ENCODE data around the gene GSTO2.

Gene GSTO2

DNA sequence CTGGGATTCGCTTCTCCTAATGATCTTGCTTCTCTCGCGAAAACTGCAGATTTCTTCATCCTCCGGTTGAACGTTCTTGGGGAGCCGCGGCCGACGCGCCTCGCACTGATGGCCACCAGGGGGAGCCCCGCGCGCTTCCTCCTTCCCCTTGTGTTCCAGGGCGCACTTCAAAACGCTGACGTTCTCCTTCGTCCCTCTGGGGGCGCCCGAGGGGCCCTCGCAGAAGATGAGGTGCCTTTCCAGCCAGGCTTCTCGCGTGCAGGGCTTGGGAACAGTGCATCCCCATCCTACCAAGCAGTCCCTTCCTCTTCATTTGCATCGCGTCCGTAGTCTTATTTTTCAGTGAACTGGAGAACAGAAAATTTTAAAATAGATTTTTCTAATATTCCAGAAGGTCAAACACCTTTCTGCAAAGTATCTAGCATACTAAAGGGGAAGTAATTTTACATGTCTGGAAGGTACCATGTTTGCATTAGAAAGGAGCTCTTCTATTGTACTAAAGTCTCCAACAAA, 22.5 kb downstream of the GSTO2 start:
- in situ Hi-C loops (cut with HindIII; ENCODE audit: low sequenced_read_pairs): no loop called here
- no peak overlapping the region for H3K4me3 ChIP-seq (ENCODE audit: low read depth, low read length)
- TF ChIP-seq, protein P1, sequence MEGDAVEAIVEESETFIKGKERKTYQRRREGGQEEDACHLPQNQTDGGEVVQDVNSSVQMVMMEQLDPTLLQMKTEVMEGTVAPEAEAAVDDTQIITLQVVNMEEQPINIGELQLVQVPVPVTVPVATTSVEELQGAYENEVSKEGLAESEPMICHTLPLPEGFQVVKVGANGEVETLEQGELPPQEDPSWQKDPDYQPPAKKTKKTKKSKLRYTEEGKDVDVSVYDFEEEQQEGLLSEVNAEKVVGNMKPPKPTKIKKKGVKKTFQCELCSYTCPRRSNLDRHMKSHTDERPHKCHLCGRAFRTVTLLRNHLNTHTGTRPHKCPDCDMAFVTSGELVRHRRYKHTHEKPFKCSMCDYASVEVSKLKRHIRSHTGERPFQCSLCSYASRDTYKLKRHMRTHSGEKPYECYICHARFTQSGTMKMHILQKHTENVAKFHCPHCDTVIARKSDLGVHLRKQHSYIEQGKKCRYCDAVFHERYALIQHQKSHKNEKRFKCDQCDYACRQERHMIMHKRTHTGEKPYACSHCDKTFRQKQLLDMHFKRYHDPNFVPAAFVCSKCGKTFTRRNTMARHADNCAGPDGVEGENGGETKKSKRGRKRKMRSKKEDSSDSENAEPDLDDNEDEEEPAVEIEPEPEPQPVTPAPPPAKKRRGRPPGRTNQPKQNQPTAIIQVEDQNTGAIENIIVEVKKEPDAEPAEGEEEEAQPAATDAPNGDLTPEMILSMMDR (IDR thresholded peaks at IDR 0.05; ENCODE audit: low read depth, low read length, missing control alignments): peak; percentile 100
- peak; percentile 70 for DNase-seq (ENCODE audit: low read depth)

DNA sequence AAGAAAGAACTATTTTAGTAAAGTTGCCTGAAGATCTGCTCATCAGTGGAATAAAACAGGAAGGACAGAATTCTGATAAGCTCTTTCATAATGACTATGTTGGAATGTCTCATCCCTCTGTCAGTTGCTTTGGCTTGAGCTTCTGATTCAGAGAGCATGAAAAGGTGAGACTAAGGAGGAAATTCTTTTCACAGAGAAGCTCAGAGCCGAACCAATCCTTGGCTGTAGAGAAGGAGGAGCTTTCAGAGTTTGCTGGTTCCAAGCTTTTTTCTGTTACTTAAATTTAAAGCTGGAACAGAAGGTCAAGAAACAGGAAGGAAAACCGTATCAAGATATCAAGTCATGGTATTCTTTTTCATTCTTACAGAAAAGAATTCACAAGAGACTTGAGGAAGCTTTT, 24.0 kb downstream of the GSTO2 start:
- H3K4me3 ChIP-seq (ENCODE audit: low read depth, low read length): no peak overlapping the region
- no peak for DNase-seq (ENCODE audit: low read depth)
- in situ Hi-C loops (cut with HindIII; ENCODE audit: low sequenced_read_pairs): no loop called here
- TF ChIP-seq, protein P1 (IDR thresholded peaks at IDR 0.05; ENCODE audit: low read depth, low read length, missing control alignments): no peak

DNA sequence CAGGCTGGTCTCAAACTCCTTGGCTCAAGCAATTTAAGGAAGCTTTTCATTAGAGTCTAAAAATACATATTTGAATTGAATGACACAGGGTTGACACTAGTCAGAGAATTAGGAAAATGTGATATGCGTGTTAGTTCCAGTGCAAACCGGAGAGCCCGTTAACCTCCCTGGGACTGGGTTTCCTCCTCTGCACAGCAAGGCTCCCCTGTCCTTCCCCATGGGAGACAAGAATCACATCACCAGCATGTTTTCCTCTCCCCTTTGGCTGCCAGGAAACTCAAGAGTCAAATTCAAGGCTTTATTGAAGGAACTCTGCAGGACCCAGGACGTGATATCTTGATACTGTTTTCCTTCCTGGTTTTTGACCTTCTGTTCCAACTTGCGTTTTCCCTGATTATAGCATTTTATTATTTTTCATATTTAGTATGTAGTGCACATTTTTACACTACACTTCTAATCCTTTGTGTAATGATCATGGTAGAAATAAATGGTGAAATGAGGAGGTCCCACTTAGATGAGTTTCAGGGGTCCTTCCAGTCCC, 24.9 kb downstream of the GSTO2 start:
- no peak overlapping the region for H3K4me3 ChIP-seq (ENCODE audit: low read depth, low read length)
- in situ Hi-C loops (cut with HindIII; ENCODE audit: low sequenced_read_pairs): no loop called here
- no peak for DNase-seq (ENCODE audit: low read depth)
- TF ChIP-seq, protein P1 (IDR thresholded peaks at IDR 0.05; ENCODE audit: low read depth, low read length, missing control alignments): no peak

DNA sequence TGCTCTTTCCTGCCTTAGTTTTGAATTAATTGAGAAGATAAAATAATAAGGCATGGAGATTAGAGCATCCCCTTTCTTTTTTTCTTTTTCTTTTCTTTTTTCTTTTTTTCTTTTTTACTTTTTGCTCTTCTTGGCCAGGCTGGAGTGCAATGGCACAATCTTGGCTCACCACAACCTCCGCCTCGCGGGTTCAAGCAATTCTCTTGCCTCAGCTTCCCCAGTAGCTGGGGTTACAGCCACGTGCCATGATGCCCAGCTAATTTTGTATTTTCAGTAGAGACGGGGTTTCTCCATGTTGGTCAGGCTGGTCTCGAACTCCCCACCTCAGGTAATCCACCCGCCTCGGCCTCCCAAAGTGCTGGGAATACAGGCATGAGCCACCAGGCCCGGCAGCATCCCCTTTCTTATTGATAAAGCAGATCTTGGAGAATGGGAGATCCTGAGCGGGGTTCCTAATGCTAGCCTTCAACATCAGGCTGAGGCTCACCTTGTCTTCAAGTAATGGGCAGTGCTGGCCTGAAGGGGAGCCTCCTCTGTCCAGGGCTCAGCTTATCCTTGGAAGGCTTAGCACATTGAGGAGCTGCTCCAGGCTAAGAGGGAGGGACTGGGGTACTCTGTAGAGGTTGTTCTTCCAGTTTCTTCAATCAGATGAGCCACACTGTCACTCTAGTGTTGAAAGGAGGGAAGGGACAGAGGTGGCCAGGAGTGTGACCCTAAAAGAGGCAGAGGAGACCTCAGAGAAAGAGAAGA, 27.9 kb downstream of the GSTO2 start:
- no peak for DNase-seq (ENCODE audit: low read depth)
- TF ChIP-seq, protein P1 (IDR thresholded peaks at IDR 0.05; ENCODE audit: low read depth, low read length, missing control alignments): no peak
- H3K4me3 ChIP-seq (ENCODE audit: low read depth, low read length): no peak overlapping the region
- in situ Hi-C loops (cut with HindIII; ENCODE audit: low sequenced_read_pairs): no loop called here

DNA sequence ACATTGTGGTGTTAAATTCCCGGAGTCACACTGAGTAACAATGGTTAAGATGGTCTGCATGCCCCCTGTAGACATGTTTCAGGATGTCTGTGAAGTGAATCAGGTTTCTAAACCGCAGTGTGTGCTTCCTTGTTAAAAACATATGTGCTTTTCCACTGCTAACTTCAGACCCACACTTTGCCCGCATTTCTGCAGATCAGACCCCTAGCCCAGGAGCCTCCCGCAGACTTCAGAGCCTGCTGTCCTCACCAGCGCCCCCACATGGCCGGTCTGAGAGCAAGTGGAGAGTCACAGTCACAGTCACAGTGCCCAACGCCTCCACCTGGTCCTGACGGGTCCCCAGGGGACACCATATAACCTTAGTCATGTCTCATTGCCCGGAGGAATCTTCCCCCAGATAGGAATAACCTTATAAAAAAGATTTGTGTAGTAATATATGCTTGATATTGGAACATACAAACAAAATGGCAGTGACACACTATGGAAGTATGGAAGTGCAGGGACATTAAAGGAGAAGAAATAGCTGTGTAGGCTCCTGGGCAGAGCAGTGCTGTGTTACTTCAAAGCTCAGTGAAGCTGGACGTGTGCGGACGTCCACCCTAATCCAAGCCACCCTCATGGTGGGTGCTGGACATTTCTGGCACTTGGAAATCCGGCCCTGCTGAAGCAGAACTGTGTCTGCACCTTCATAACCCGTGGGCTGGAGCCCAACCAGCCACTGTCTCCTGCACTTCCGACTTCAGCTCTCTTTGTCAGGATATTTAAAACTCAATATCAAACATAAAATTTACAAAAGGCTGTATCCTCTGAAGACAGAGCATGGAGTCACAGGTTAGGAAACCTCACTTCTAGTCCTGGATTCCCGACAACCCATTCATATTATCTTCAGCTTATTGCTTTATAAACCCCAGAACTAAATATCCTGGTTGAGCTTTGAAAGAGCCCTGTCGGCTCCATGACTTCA, 29.0 kb downstream of the GSTO2 start:
- DNase-seq (ENCODE audit: low read depth): peak; percentile 91
- H3K4me3 ChIP-seq (ENCODE audit: low read depth, low read length): no peak overlapping the region
- TF ChIP-seq, protein P1 (IDR thresholded peaks at IDR 0.05; ENCODE audit: low read depth, low read length, missing control alignments): peak; percentile 86
- in situ Hi-C loops (cut with HindIII; ENCODE audit: low sequenced_read_pairs): no loop called here
